ENCODE measurements around the gene MPO. TPM values are rescaled to one million over a fixed set of nuclear protein-coding genes. Genes with fewer than 3 reads are reported as not detected.
A peak's percentile ranks its signal among the peaks of the same experiment; 100 is the strongest.

MPO gene
- total RNA-seq, 4 donors from 2014 or later, result not detected

DNA sequence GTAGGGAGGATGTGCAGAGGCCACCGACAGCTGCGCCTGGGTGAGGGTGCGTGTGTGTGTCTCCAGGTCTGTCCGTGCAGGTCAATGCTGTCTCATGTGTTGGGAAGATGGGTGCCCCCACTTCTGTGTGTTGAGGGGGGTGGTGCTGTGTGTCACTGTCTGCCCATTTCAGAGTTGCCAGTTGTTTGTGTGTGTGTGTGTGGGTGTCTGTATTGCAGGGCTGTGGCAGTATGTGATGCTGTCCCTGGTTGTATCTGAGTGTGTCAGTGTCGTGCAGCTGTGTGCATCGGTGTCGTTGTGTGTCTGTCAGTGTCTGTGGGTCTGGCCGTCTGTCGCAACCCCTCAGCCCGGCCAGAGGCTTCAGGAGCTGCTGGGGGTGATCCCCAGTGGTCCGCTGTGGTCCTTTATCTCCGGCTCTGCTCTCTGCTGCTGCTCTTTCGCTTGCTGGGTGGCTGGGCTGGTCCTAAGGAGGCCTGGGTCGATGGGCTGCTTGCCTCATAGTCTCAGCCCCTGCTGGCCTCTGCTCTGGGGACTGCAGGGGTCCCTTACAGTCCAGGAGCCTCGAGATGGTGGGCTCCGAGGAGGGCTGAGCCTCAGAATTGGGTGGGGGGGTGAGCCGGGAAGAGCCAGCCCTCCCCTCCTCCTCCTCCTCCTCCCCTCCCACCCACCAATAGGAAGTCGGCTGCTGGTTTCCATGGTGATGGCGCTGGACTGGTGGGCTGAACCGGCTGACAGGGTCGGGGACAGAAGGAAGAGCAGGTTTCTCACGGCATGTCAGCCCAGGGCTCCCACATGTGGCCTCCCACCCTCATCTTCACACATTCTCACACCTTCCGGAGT is 47.7 kb upstream of the MPO start, which contains the start of gene TSPOAP1:
Gene TSPOAP1, minus strand, starts transcription at position 601 of the 840 bp plus-strand sequence. CDS start 875 bp downstream, outside the sequence.
- H3K36me3 ChIP-seq, result no peaks in the 10 kb centered on the region
- TF ChIP-seq, protein P1, sequence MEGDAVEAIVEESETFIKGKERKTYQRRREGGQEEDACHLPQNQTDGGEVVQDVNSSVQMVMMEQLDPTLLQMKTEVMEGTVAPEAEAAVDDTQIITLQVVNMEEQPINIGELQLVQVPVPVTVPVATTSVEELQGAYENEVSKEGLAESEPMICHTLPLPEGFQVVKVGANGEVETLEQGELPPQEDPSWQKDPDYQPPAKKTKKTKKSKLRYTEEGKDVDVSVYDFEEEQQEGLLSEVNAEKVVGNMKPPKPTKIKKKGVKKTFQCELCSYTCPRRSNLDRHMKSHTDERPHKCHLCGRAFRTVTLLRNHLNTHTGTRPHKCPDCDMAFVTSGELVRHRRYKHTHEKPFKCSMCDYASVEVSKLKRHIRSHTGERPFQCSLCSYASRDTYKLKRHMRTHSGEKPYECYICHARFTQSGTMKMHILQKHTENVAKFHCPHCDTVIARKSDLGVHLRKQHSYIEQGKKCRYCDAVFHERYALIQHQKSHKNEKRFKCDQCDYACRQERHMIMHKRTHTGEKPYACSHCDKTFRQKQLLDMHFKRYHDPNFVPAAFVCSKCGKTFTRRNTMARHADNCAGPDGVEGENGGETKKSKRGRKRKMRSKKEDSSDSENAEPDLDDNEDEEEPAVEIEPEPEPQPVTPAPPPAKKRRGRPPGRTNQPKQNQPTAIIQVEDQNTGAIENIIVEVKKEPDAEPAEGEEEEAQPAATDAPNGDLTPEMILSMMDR (IDR thresholded peaks at IDR 0.05), result no peak
- TF ChIP-seq POLR2A (IDR thresholded peaks at IDR 0.05) (no peak), EP300 (IDR thresholded peaks at IDR 0.05) (no peak)
- H3K4me3 ChIP-seq, result peak within 1 kb of the TSS in 2 of 4 donors; percentile 2 to 15
- 23% methylated on average over 22 to 23 of the region's 23 CpGs for WGBS, 2 donors
- H3K27me3 ChIP-seq, result peaks cover 0 to 42% of the 10 kb centered on the region in 2 donors
- peaks cover 0 to 29% (median 2%) of the 10 kb centered on the region in 4 donors for H3K4me1 ChIP-seq
- DNase-seq (ENCODE audit: low spot score in 2 of 2), result no peak
- H3K27ac ChIP-seq, result no peak within 1 kb of the TSS
- no peaks in the 10 kb centered on the region for H3K9me3 ChIP-seq

DNA sequence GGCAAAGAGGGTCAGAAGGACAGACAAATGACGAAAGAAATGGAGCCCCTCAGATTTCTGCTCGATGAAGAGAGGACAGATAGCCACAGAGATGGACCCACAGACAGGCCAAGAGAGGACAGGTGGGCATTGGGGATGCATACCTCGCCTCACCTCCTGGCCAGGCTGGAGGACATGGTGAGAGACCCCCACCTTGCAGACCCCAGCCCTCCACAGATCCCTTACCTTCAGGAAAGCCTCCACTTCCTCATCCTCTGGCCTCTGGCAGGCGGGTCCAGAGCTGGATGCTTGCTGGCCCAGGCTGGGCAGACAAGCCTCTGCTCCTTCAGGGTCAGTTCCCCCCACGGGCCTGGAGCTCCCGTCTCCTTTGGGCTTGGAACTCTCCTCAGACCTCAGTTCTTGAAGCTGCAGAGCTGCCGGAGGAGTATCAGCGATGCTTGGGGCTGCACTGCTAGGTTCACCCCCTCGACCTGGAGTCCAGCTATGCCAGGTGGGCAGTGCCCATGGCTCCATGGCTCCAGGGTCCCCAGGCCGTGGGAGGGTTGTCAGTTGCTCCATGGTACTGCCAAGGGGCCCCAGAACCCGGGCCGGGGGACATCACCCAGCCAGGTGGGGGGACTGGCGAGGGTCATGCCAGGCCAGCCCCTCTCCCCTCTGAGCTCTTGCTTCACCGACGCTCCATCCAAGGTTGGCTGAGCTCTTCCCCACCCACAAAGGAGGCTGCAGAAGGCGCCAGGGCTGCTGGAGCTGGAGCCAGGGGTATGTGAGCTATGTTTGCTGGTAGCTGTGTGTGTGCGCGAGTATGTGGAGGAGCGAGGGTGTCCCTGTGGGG is 46.8 kb upstream of the MPO start:
- Histone ChIP-seq H3K27ac (no peak overlapping the region), H3K27me3 (peaks cover 0 to 41% of the 10 kb centered on the region in 2 donors), H3K4me3 (no peak overlapping the region), H3K4me1 (peaks cover 0 to 30% (median 2%) of the 10 kb centered on the region in 4 donors), H3K9me3 (no peaks in the 10 kb centered on the region), H3K36me3 (no peaks in the 10 kb centered on the region)
- 75 to 82% methylated on average over 16 to 19 of the region's 19 CpGs for WGBS, 2 donors
- DNase-seq (ENCODE audit: low spot score in 2 of 2), result no peak
- TF ChIP-seq EP300 (IDR thresholded peaks at IDR 0.05), result no peak
- TF ChIP-seq, protein P1 (IDR thresholded peaks at IDR 0.05), result no peak
- TF ChIP-seq POLR2A (IDR thresholded peaks at IDR 0.05), result no peak

DNA sequence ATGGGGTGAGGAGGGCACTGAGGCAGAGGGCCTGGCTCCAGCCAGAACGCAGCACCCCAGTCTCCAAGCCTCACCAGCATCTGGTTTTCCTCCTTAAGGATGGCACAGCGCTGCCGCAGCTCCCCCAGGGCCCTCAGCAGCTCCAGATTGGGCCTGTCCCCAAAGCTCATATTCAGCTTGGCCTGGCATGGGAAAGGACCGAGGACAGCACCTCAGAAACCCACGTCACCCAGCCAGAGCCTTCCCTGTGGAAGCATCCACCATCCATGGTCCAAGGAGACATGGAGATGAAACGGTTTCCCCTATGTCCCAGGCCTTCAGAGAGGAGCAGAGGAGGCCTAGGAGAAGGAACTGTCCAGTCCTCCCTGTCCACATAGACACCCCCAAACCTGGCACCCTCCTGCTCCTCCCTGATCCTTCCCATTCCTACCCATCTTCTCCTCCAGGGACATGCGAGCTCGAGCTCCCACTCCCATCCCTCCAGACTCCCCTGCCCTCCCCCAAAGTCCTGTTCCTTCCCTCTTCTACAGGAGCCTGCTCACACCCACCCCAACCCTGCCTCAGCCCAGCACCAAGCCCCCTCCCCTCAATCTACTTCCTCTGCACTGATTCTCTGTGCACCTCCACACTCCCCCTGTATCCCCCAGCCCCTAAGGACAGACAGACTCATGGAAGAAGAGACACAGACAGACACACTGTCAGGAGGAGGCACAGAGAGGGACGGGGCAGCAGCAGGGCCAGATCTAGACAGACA is 46.1 kb upstream of the MPO start:
- H3K4me3 ChIP-seq, result no peak overlapping the region
- no peak overlapping the region for H3K27ac ChIP-seq
- no peak for DNase-seq (ENCODE audit: low spot score in 2 of 2)
- WGBS, 2 donors, result 81 to 87% methylated on average over 8 to 9 of the region's 9 CpGs
- TF ChIP-seq EP300 (IDR thresholded peaks at IDR 0.05), result no peak
- TF ChIP-seq, protein P1 (IDR thresholded peaks at IDR 0.05), result no peak
- no peak for TF ChIP-seq POLR2A (IDR thresholded peaks at IDR 0.05)
- H3K36me3 ChIP-seq, result peaks cover 0 to 6% (median 0%) of the 10 kb centered on the region in 3 donors
- no peaks in the 10 kb centered on the region for H3K9me3 ChIP-seq
- peaks cover 0 to 30% (median 2%) of the 10 kb centered on the region in 4 donors for H3K4me1 ChIP-seq
- H3K27me3 ChIP-seq, result peaks cover 0 to 34% of the 10 kb centered on the region in 2 donors

DNA sequence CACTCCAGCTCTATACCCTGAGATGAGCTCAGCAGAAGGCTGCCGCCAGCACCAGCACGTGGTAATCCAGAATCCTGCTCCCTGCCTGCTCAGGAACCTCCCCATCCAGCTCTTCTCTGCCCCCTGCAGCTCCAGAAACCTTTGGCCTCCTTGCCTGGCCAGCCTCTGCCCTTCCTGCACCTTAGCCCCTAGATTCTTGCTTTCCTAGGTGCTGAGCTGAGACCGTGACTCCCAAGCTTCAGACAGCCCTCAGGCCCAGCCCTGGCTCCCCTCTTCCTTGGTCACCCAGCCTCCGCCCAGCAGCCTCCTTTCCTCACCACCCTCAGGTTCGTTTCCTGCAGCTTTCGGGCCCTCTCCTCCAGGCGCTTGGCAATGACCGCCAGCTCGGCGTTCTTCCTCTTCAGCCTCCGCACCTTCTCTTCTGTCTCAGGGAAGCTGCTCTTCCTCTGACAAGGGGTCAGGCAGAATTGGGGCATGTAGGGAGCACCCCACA is 45.3 kb upstream of the MPO start:
- peaks cover 0 to 30% (median 2%) of the 10 kb centered on the region in 4 donors for H3K4me1 ChIP-seq
- no peak for DNase-seq (ENCODE audit: low spot score in 2 of 2)
- no peak overlapping the region for H3K27ac ChIP-seq
- WGBS, 2 donors, result 82 to 85% methylated on average over 11 of the region's 11 CpGs
- peaks cover 0 to 11% (median 0%) of the 10 kb centered on the region in 3 donors for H3K36me3 ChIP-seq
- no peak for TF ChIP-seq EP300 (IDR thresholded peaks at IDR 0.05)
- no peak for TF ChIP-seq POLR2A (IDR thresholded peaks at IDR 0.05)
- TF ChIP-seq, protein P1 (IDR thresholded peaks at IDR 0.05), result no peak
- no peaks in the 10 kb centered on the region for H3K9me3 ChIP-seq
- no peak overlapping the region for H3K4me3 ChIP-seq
- H3K27me3 ChIP-seq, result peaks cover 0 to 30% of the 10 kb centered on the region in 2 donors

Data from tibial nerve (tissue), 4 donors.